ENCODE measurements around the gene LCE3E. TPM values are rescaled to one million over a fixed set of nuclear protein-coding genes. Genes with fewer than 3 reads are reported as not detected.

Gene LCE3E
- total RNA-seq (ENCODE audit: low replicate concordance) = not detected in 2 replicates

GRCh38 chr1:152566681-152567080 is at the start of gene LCE3E:
Gene LCE3E, minus strand, starts transcription at chr1:152566780. Its CDS starts 572 bp downstream, at chr1:152566208.

GRCh38 chr1:152613511-152613910 is 46.9 kb upstream of the LCE3E start, which contains the start of gene LCE3B:
Gene LCE3B, plus strand, starts transcription at chr1:152613811. Its CDS starts 0 bp downstream, at chr1:152613811.

GRCh38 chr1:152599934-152600333 is 33.4 kb upstream of the LCE3E start, which contains the start of gene LCE3C:
Gene LCE3C, plus strand, starts transcription at chr1:152600234. Its CDS starts 498 bp downstream, at chr1:152600732.

GRCh38 chr1:152580433-152580832 is 13.9 kb upstream of the LCE3E start, which contains the start of gene LCE3D:
Gene LCE3D, minus strand, starts transcription at chr1:152580516. Its CDS starts 580 bp downstream, at chr1:152579936.

Other genes with a start within 250 kb of the LCE3E start
- gene FLG, start 241.5 kb downstream of the LCE3E start, total RNA-seq (ENCODE audit: low replicate concordance) = not detected in 2 replicates
- not detected in 2 replicates for gene FLG2, start 206.8 kb downstream of the LCE3E start, total RNA-seq (ENCODE audit: low replicate concordance)
- not detected in 2 replicates for gene CRNN, start 152.5 kb downstream of the LCE3E start, total RNA-seq (ENCODE audit: low replicate concordance)
- gene LCE5A, start 56.0 kb downstream of the LCE3E start, total RNA-seq (ENCODE audit: low replicate concordance) = not detected in 2 replicates
- not detected in 2 replicates for gene CRCT1, start 52.3 kb downstream of the LCE3E start, total RNA-seq (ENCODE audit: low replicate concordance)
- gene LCE3D, start 13.7 kb upstream of the LCE3E start, total RNA-seq (ENCODE audit: low replicate concordance) = not detected in 2 replicates
- gene LCE3C, start 33.5 kb upstream of the LCE3E start, total RNA-seq (ENCODE audit: low replicate concordance) = not detected in 2 replicates
- gene LCE3B, start 47.0 kb upstream of the LCE3E start, total RNA-seq (ENCODE audit: low replicate concordance) = not detected in 2 replicates
- not detected in 2 replicates for gene LCE3A, start 56.3 kb upstream of the LCE3E start, total RNA-seq (ENCODE audit: low replicate concordance)
- gene LCE2D, start 96.6 kb upstream of the LCE3E start, total RNA-seq (ENCODE audit: low replicate concordance) = not detected in 2 replicates
- not detected in 2 replicates for gene LCE2C, start 108.5 kb upstream of the LCE3E start, total RNA-seq (ENCODE audit: low replicate concordance)
- not detected in 2 replicates for gene LCE2B, start 119.3 kb upstream of the LCE3E start, total RNA-seq (ENCODE audit: low replicate concordance)
- gene LCE2A, start 131.6 kb upstream of the LCE3E start, total RNA-seq (ENCODE audit: low replicate concordance) = not detected in 2 replicates
- not detected in 2 replicates for gene LCE4A, start 141.4 kb upstream of the LCE3E start, total RNA-seq (ENCODE audit: low replicate concordance)
- gene KPRP, start 191.2 kb upstream of the LCE3E start, total RNA-seq (ENCODE audit: low replicate concordance) = not detected in 2 replicates
- not detected in 2 replicates for gene LCE1F, start 208.4 kb upstream of the LCE3E start, total RNA-seq (ENCODE audit: low replicate concordance)
- not detected in 2 replicates for gene LCE1E, start 219.5 kb upstream of the LCE3E start, total RNA-seq (ENCODE audit: low replicate concordance)
- not detected in 2 replicates for gene LCE1D, start 229.9 kb upstream of the LCE3E start, total RNA-seq (ENCODE audit: low replicate concordance)
- gene LCE1C, start 239.9 kb upstream of the LCE3E start, total RNA-seq (ENCODE audit: low replicate concordance) = not detected in 2 replicates
- gene LCE1B, start 245.2 kb upstream of the LCE3E start, total RNA-seq (ENCODE audit: low replicate concordance) = not detected in 2 replicates